DND-41 (cell line): ENCODE results near the gene LRRC4B.

Experiments used
- ATAC-seq: fragments of 200-7000 bp; cut with Tn5 transposase; 3 replicates; pipeline ENCODE4 v1.9.1; 2021; ENCODE audit warnings: low read depth; ENCODE audit not compliant: insufficient read depth
- DNase-seq: peaks from one replicate; pipeline ENCODE4 v3.0.0-alpha.2; 2020
- H2AFZ ChIP-seq: 2 replicates; pipeline ENCODE4 v1.6.0; 2012; ENCODE audit warnings: low read depth, low read length
- H3K27ac ChIP-seq: 2 replicates; pipeline ENCODE4 v1.5.1; 2012; ENCODE audit warnings: low read length, inconsistent platforms
- H3K27me3 ChIP-seq: fragments of 200-600 bp; sonication (generic); 2 replicates; pipeline ENCODE4 v1.6.0; 2012; ENCODE audit warnings: low read length, mild to moderate bottlenecking, inconsistent platforms; ENCODE audit not compliant: insufficient read depth, poor library complexity
- H3K36me3 ChIP-seq: 2 replicates; pipeline ENCODE4 v1.5.1; 2012; ENCODE audit warnings: low read length, inconsistent platforms; ENCODE audit not compliant: insufficient read depth
- H3K4me1 ChIP-seq: 2 replicates; pipeline ENCODE4 v1.5.1; 2012; ENCODE audit warnings: mild to moderate bottlenecking, low read length; ENCODE audit not compliant: insufficient read depth
- H3K4me2 ChIP-seq: 2 replicates; pipeline ENCODE4 v1.6.0; 2012; ENCODE audit warnings: mild to moderate bottlenecking, moderate library complexity, low read length, inconsistent platforms; ENCODE audit not compliant: insufficient read depth
- H3K4me3 ChIP-seq, 2 experiments: fragments of 200-600 bp in 1 of 2; shearing (Covaris generic) in 1 of 2; 2 replicates each; pipeline ENCODE4 v1.5.1; 2012 to 2016; ENCODE audit warnings: inconsistent platforms in 2 of 2, low read length in 2 of 2, mild to moderate bottlenecking in 2 of 2, low read depth in 1 of 2, moderate library complexity in 1 of 2
- H3K79me2 ChIP-seq: 2 replicates; pipeline ENCODE4 v1.6.0; 2012; ENCODE audit warnings: low read length, inconsistent platforms; ENCODE audit not compliant: insufficient read depth
- H3K9ac ChIP-seq: 2 replicates; pipeline ENCODE4 v1.6.0; 2012; ENCODE audit warnings: low read depth, mild to moderate bottlenecking, inconsistent platforms, low read length, moderate library complexity
- H3K9me3 ChIP-seq: 2 replicates; pipeline ENCODE4 v1.5.1; 2012; ENCODE audit warnings: low read length, moderate library complexity, mild to moderate bottlenecking, inconsistent platforms; ENCODE audit not compliant: insufficient read depth, severe bottlenecking
- H4K20me1 ChIP-seq: 2 replicates; pipeline ENCODE4 v1.6.0; 2012; ENCODE audit warnings: low read length; ENCODE audit not compliant: insufficient read depth
- EZH2 ChIP-seq: IDR thresholded peaks from 3 replicates; pipeline ENCODE4 v1.6.1; 2012; ENCODE audit warnings: borderline replicate concordance, low read depth, mild to moderate bottlenecking, moderate library complexity, low read length, inconsistent platforms; ENCODE audit not compliant: severe bottlenecking
- TF ChIP-seq, protein P1 (sequence below): IDR thresholded peaks from 2 replicates; pipeline ENCODE4 v1.5.1; 2012; ENCODE audit warnings: borderline replicate concordance, low read length, moderate library complexity, mild to moderate bottlenecking; ENCODE audit not compliant: poor library complexity, severe bottlenecking; ENCODE audit errors: extremely low read depth

LRRC4B gene

GRCh38 chr19:50480281-50481111 lies 87.7 kb downstream of the LRRC4B start:
- Histone ChIP-seq H3K79me2 (peaks cover 10% of the 10 kb centered on the region; the same call in 1 of the 2 replicates), H3K4me2 (no peak overlapping the region), H3K4me3 (no peak overlapping the region), H3K27ac (no peak overlapping the region), H3K36me3 (peaks cover 4% of the 10 kb centered on the region; the same call in 1 of the 2 replicates), H3K4me1 (peaks cover 14% of the 10 kb centered on the region), H3K9ac (no peak overlapping the region), H3K9me3 (no peaks in the 10 kb centered on the region), H4K20me1 (no peaks in the 10 kb centered on the region), H2AFZ (no peak overlapping the region), H3K27me3 (no peaks in the 10 kb centered on the region)
- DNase-seq = no peak
- ATAC-seq = no peak
- TF ChIP-seq, protein P1, sequence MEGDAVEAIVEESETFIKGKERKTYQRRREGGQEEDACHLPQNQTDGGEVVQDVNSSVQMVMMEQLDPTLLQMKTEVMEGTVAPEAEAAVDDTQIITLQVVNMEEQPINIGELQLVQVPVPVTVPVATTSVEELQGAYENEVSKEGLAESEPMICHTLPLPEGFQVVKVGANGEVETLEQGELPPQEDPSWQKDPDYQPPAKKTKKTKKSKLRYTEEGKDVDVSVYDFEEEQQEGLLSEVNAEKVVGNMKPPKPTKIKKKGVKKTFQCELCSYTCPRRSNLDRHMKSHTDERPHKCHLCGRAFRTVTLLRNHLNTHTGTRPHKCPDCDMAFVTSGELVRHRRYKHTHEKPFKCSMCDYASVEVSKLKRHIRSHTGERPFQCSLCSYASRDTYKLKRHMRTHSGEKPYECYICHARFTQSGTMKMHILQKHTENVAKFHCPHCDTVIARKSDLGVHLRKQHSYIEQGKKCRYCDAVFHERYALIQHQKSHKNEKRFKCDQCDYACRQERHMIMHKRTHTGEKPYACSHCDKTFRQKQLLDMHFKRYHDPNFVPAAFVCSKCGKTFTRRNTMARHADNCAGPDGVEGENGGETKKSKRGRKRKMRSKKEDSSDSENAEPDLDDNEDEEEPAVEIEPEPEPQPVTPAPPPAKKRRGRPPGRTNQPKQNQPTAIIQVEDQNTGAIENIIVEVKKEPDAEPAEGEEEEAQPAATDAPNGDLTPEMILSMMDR = no peak
- TF ChIP-seq EZH2 = no peak

- Histone ChIP-seq H2AFZ (no peak overlapping the region), H3K9me3 (no peaks in the 10 kb centered on the region), H3K9ac (no peak overlapping the region), H3K36me3 (peaks cover 4% of the 10 kb centered on the region; the same call in 1 of the 2 replicates), H3K79me2 (peaks cover 10% of the 10 kb centered on the region; the same call in 1 of the 2 replicates), H3K27ac (no peak overlapping the region), H3K4me2 (no peak overlapping the region), H3K4me3 (no peak overlapping the region), H4K20me1 (no peaks in the 10 kb centered on the region), H3K4me1 (peaks cover 14% of the 10 kb centered on the region), H3K27me3 (no peaks in the 10 kb centered on the region)
- no peak for TF ChIP-seq EZH2
- TF ChIP-seq, protein P1 = no peak
- ATAC-seq = no peak
- no peak for DNase-seq
These were observed 88.4 kb downstream of the LRRC4B start for GRCh38 chr19:50479761-50480251.

DNA sequence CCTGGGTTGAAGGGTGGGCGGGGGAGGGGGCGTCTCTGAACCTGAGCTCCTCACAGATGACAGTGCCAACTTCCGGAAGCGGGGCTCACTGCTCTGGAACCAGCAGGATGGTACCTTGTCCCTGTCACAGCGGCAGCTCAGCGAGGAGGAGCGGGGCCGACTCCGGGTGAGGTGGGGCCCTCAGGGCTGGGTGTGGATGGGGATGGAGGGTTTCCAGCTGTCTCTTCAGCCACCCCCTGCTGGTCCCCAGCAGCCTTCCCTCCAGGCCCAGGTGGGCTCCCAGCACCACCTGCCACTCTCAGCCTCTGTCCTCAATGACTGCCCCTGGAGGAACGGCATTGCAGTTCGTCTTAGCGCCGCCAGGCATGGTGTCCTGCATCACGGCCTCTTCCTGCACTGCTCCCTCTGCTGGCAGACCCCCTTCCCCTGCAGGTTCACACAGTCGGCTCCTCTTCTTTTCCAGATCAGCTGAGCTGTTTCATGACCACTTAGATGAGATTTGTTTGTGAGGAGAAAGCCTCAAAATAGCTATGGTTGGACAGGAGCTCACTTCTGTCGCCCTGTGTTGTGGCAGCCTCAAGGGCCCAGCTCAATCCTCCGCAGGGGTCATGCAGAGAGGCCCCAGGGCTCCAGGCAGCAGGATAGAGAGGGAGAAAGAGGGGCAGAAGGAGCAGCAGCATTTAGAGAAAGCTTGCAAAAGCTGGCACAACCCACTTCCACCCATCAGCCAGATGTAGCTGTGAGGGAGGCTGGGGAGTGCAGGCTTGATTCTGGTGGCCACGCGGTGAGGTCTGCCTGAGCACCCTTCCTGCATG lies 89.1 kb downstream of the LRRC4B start:
- no peak overlapping the region for H3K4me3 ChIP-seq
- H3K9ac ChIP-seq = no peak overlapping the region
- H3K79me2 ChIP-seq = peaks cover 10% of the 10 kb centered on the region; the same call in 1 of the 2 replicates
- peaks cover 14% of the 10 kb centered on the region for H3K4me1 ChIP-seq
- no peaks in the 10 kb centered on the region for H4K20me1 ChIP-seq
- peaks cover 4% of the 10 kb centered on the region; the same call in 1 of the 2 replicates for H3K36me3 ChIP-seq
- no peak overlapping the region for H2AFZ ChIP-seq
- TF ChIP-seq, protein P1 = peak; percentile 59
- no peak for TF ChIP-seq EZH2
- no peaks in the 10 kb centered on the region for H3K9me3 ChIP-seq
- ATAC-seq (no peak), DNase-seq (peak; percentile 17)
- no peak overlapping the region for H3K27ac ChIP-seq
- H3K4me2 ChIP-seq = no peak overlapping the region
- H3K27me3 ChIP-seq = no peaks in the 10 kb centered on the region
